HG03442 (cell line): Measurements from ENCODE around the gene CRABP2.

ENCODE experiments used
- ATAC-seq: cut with Tn5 transposase; IDR thresholded peaks from one replicate; pipeline ENCODE4 v1.9.1; 2021; ENCODE audit warnings: mild to moderate bottlenecking, moderate library complexity; ENCODE audit not compliant: unreplicated experiment

The CRABP2 gene

DNA sequence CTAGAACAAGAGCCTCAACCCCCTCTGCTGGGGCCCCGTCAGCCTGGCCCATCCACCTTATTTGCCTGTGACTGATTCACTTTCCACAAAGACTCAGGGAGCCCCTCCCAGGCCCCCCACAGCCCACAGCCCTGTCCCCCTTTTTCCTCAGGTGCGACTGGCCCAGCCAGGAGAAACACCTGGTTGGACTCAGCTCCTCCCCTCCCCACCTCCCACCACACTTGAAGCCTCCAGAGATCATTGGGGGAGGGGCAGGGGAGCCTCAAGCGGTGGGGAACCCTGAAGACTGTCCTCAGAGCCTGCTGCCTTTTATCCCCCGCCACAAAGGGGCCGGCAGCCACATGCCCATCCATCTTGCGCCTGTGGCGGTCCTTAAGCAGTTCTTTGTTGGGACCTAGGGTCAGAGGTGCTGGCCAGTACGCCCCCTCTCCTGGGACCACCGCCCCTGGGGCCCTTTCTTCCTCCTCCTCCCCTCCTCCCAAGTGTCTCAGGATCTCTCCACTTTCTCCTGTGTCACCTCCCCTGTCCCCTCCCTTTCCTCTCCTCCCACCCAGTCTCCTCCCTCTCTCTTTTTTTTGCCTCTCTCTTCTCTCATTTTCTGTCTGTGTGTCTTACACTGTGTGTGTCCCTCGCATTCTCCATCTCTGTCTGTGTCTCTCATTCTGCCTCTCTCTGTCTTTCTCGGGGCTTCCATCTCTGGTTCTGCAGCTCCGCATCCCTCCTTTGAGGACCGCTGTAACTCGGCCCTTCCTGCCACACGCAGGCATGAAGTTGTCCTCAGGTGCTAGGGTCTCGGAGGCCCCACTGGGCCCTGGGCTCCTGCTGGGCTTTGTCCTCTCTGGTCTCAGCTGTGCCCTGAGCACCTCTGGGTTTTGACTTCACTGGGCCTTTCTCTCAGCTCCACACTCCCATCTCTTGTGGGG, 12.2 kb downstream of the CRABP2 start:
- ATAC-seq, result no peak

- ATAC-seq, result no peak
These were observed 12.9 kb downstream of the CRABP2 start for GRCh38 chr1:156692441-156692924.

- ATAC-seq, result no peak
These were observed 13.5 kb downstream of the CRABP2 start for GRCh38 chr1:156691665-156692440.

DNA sequence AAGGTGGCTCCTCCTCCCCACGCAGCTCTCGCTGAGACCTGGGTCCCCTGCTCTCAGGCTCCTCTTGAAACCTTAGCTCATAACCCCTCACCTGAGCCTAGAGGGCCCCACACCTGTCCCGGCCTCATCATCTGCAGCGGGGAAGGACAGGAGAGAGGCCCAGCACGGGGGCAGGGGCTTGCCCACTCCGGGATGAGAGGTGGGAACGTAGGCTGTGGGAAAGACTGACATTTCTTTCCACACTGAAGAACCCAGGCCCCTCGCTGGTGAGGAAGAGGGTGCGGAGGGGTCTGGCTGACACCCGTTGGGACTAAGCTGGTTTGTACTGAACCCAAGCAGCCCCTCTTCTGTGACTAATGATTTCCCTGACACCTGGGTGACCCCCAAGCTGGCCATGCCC, 14.2 kb downstream of the CRABP2 start:
- no peak for ATAC-seq

DNA sequence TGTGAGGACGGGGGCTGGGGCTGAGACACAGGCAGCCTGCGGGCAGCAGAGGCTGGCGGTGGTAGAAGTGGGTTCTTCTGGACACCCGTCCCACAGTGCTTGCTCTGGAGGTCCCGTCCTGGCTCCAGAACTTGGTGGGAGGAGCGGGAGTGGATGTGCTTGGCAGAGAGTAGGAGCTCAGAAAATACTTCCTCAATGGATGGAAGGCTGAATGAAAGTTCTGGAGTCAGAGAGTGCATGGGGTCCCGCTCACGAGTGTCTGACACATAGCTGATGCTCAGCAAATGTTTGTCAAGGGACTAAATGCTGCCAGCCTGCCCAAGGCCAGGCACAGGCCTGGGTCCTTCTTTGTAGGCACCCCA, 14.7 kb downstream of the CRABP2 start:
- no peak for ATAC-seq

DNA sequence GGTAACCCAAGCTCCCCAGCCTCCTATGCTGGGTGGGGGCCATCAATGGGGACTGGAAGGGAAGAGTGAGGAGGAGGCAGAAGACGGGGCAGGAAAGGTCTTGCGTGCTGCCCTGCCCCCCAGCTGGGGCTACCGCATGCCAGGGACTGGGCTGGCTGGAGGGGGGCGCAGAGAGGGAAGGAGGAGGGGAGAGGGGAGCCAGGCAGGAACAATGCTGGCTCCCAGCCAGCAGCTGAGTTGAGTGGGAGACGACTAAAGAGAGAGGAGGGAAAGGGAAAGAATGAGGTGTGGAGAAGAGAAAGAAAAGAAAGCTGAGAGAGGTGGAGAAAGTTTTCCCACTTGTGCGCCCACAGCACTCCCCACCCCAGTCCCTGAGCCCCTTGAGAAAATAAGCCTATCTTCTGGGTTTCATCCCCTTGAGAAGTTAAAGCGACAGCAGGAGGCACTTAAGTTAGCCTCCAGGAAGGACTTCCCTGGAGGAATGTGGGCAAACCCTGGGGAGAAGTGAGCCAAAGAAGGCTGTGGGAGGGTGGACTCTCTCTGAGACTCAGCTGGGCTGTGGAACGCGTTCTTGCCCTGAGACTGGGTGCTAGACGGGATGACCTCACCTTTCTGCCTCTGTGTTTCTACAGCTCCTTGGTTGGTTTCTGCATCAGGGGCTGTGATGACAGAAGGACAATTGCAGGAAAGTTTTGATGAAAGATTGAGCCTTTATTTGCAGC, 15.3 kb downstream of the CRABP2 start:
- no peak for ATAC-seq

DNA sequence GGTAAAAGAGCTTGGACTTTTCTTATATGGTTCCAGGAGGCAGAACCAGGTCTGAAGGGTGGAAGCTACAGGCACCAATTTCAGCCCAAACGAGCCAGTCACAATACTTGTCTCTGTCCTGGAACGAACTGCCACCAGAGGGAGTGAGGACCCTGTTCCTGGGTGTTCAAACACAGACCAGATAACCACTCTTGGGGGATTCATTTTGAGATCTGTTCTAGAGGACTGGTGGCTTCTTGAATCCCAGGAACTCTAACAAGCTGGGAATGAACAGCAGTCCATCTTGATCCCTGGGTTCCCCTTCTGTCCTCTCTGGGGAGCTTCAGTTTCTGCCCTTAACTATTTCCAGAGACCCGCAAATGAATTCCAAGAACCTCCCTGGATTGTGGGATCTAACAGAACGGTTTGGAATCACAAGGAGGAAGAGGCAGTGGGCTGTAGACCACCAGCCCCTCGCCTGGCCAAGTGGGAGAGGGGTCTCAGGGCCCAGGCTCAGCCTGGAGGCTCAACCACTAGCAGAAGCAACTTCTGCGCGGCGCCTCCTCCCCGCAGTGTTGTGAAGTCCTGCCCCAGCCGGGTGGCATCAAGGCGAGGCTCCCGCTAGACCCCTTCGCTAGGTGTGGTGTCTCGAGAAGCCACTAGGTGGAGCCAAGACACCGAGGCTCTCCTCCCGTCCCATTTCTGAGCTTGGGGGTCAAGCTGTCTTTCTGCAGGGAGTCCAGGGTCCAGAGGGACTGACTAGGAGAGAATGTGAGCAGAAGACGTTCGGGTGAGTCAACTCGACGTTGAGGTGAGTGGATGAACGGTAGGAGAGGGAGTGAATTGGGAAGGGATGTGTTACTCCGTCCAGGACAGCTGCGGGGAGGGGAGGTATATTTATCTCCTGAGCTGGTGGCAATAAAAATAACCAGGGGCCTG, 16.1 kb downstream of the CRABP2 start:
- no peak for ATAC-seq

- ATAC-seq, result no peak
These were observed 21.1 kb downstream of the CRABP2 start for GRCh38 chr1:156684227-156684782.

GRCh38 chr1:156682166-156682890, 23.1 kb downstream of the CRABP2 start:
- ATAC-seq, result no peak

GRCh38 chr1:156681196-156681960, 24.0 kb downstream of the CRABP2 start:
- ATAC-seq, result no peak

- ATAC-seq, result no peak
These were observed 25.3 kb downstream of the CRABP2 start for GRCh38 chr1:156680056-156680455.

DNA sequence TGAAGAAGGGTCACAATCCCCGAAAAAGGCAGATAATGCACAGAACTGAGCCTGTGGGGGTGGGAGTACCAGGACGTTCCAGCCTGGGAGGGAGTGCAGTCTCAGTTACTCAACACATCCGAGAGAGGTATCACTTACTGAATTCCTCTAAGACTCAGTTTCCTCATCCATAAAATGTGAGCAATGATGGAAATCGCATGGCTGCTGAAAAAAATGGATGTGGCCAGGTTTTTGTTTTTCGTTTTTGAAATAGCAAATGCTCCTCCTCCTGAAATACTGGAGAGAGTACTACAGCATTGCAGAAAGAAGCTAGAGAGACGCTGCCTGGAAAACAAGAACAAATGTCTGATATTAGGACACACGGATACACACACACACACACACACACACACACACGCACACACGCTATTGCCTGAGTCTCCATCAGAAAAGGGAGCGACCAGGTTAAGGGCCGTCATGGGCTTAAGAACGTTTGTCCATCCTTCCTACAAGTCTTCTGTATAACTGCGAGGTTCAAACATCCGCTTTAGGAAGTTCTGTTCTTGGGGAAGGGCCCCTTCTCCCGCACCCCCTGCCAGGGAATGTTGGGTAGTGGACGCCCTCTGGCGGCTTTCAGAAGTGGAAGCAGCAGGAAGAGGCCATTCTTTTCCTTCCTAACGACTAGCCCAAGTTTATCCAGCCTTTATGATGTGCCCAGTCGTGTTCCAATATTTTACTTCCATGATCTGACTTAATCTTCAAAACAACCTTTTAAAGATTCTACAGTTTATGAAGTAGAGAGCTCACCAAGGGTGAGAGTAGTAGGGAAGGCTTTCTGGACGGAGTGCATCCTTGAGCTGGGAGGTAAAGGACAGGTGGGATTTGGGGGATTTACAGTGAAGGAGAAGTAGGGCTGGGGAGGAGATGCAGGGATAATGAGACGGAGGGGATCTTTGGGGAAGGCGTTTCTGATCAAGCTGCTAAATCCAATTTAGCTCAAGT, 27.5 kb downstream of the CRABP2 start:
- ATAC-seq, result no peak

DNA sequence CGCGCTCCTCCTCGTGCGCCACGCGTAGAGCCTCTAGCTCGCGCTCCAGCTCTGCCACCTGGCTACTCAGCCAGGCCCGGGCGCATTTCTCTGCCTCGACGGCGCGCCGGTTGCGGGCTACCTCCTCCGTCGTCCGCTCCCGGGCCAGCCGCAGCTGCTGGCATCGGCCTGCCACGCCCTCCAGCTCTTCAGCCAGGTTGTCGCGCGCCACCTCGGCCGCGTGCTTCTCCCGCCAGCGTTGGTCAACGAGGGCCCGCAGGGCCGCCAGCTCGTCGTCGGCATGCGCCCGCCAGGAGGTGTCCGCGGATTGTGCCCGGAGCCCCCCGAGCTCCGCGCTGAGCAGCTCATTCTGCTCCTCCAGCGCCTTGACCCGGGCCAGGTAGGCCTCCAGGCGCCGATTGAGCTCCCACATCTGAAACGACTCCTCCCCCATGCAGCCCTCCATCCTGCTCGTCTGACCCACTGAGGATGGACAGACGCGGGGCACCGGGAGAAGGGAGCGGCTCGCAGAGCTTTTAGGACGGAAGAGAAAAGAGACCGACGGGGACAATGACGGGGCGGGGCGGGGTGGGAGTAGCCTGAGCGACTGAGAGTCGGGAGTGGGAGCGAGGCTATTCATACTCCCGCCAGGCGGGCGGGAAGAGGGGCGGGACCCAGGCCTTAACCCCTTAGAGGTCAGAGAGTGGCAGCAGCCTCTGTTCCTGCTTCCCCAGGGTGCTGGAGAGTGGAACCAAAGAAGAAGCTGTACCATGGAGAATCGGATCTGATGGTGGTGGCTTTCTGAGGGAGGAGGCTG, 28.4 kb downstream of the CRABP2 start, which contains the start of gene NES:
Gene NES (minus strand): TSS at position 588 of the 796 bp plus-strand sequence. CDS start 143 bp downstream, at position 445.
- no peak for ATAC-seq

DNA sequence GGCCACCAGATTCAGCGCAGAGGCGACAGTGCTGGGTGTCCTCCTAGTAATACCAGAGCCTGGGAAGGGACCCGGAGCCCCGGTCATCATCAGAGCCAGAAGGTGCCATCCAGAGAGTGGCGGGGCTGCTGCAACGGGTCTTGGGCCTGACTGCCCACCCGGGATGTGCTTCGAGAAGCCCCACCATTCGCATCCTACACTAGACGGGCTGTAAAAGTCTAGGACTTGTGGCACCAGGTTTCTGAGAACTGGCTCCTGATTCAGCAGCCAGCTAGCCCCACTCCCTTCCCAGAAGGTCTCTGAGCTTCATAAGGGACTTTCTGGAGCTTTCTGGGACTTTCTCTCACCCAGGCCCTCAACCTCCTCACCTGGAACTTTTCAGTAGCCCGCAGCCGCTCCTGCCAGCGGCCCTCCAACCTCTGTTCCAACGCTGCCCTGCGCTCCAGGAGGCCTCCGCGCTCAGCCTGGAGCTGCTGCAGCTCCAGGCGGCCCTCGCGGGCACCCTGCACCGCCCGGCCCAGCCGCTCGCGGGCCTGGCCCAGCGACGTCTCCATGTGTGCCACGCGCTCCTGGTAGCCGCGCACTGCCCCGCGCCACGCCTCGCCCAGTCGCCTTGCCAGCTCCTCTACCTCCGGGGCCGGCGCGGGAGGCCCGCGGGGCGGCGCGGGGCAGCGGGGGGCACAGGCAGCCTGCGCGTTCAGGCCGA, 29.1 kb downstream of the CRABP2 start:
- ATAC-seq, result no peak

GRCh38 chr1:156675210-156676113, 29.9 kb downstream of the CRABP2 start:
- ATAC-seq, result no peak
